GM21737 (cell line): ENCODE measurements around the gene CAMTA1.

Source experiments
- ATAC-seq: cut with Tn5 transposase; IDR thresholded peaks from one replicate; pipeline ENCODE4 v1.9.1; 2021; ENCODE audit warnings: mild to moderate bottlenecking, moderate library complexity; ENCODE audit not compliant: unreplicated experiment

Gene CAMTA1

DNA sequence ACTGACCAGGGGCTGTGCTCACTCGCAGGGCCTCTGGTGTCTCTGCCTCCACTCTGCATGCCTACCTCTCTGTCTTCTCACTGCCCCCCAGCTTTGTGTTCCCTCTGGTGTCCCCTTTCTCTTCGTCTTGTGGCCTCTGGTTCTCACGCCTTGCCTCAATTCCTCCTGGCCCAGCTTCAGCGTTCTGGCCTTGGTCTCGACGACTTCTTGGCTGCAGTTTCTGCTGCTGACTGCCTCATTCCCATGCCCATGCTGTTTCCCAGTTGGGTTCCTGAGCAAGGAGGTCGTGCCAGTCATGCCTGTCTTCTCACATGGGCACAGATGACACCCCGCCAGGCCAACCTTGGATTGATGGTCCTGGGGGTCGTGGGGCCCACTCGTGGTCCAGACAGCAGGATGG, 562.8 kb downstream of the CAMTA1 start:
- no peak for ATAC-seq

DNA sequence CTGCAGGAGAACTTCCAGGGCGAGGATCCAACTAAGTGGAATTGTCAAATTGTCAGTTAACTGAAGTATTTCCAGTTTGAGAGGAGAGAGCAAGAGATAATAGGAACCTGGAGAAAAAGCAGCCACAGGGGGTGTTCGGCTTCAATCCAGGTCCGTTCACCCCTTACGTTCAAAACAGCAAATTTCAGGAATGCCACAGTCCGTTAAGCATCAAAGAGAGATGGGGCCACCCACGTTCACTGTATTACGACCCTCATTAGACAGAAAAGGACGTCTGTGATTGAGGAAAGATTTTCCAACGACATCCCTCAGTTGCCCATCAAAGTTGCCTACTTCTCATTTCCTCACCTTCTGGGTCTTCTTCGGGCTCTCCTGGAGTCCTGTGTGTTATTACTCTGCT, 563.3 kb downstream of the CAMTA1 start:
- ATAC-seq = no peak

DNA sequence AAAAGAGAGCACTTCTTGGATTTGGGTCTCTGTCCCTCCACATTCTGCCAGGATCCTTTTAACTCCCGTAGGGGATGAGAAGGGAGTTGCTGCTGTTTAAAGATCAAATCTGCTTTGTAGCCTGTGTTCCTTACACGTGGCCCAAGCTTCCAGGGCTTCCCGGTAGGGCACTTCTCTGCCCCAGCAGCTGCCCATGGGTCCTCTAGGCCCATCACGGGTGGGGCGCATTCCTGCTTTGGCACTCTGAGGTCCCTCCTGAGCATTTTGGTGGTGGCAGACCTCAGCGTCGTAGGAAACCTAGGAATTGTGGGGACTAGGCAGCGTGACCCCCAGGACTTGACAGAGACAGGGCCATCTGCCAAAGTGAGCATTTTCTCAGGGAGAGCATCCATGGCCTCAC, 565.5 kb downstream of the CAMTA1 start:
- ATAC-seq = no peak

DNA sequence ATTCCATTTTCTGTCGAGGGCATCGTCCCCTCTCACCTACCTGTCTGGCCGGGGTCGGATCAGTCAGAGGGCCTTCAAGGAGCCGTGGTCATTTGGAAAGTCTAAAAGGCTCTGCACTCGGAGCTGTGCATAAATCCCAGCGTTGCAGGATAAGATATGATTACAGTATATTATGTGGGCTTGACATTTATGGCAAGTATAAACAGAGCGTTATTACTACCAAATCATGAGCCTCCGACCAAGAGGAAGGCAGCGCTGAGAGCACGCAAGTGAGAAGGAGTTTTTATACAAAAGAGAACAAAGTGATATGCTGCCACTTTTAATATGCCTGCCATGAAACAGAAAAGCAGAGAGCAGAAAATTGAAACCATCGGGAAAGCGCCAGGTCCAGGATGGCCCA, 566.4 kb downstream of the CAMTA1 start:
- no peak for ATAC-seq

DNA sequence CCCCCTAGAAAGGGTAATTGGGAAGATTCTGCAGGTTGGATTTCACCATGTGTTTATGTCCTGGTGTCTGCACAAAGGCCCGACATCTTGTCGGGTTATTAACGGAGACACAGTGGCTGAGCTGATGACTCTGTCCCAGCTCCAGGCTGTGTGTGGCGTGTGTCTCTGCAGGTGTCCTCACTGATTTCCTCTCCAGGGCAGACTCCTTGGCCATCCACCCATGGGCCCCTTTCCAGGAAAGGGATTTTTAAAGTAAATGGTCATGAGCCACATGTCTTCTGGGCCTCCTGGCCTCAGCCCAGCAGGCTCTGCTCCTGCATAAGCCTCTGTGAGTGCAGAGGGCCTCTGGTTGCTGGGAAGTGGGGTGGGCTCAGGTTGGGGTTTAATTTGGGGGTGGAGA, 567.1 kb downstream of the CAMTA1 start:
- no peak for ATAC-seq

DNA sequence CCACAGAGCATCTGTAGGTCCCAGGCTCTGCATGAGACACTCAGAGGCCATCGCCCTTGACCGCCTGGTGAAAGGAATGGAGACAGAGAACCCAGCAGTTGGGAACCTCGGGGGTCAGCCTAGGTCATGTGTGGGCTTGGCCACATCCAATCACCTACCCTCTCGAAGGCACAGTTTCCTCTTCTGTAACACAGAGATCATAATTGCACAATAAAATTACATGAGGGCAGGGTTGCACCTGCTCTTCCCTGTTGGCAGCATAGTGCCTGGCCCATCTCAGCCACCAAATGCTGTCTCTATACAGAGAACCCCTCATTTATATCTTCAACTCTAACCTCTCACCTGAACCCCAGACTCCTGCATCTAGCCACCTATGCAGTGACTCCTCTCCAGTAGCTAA, 567.7 kb downstream of the CAMTA1 start:
- no peak for ATAC-seq

DNA sequence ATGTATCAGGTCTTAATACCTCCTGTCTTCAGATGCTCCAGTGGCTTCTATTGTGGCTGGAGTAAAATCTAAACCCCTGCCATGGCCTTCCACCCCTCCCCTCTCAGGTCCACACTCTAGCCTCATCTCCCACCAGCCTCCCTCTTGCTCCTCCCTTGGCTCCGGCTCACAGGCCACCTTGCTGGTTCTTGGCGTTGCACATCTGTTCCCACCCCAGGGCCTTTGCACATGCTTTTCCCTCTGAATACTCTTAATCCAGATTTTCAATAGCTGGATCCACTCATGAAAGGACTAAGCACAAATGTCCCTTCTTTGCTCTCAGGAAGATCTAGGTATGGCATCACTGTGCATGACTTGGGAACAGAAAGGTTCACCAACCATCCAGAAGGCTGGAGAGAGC, 570.4 kb downstream of the CAMTA1 start:
- ATAC-seq = no peak

DNA sequence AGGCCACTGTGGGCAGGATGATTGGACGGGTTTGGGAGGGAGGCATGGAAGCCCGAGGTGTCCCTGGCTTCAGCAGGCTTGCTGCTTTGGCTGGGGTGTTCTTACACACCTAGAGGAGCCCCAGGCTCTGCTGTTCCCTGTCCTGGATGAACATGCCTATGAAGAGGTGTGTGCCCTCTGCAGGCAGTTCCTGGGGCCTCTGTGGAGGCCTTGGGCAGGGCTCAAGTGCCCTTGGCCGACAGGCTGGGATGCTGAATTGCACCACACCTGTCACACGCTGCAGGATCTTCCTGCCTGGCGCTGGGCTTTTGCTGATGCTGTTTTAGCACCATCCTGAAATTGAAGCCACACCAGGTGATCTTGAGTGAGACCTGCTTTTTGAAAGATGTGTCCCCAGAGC, 570.8 kb downstream of the CAMTA1 start:
- ATAC-seq = no peak

DNA sequence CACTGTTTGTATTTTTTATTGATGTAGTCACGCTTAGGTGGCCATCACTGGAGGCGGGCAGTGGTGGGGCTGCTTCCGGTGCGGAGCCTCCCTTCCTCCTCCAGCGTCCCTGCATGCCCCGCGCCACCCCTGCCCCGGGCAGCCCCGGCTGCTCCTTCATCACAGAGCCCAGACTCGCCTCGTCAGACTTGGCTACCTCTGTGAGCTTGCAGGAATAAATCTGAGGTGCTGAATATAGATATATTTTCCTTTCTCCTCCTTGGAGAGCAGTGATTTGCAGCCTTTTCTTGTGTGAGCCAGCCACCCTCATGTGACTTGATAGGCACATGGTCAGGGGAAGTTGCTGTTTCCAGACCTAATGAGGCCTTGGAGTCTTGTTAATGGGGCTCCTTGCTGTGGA, 573.2 kb downstream of the CAMTA1 start:
- no peak for ATAC-seq

DNA sequence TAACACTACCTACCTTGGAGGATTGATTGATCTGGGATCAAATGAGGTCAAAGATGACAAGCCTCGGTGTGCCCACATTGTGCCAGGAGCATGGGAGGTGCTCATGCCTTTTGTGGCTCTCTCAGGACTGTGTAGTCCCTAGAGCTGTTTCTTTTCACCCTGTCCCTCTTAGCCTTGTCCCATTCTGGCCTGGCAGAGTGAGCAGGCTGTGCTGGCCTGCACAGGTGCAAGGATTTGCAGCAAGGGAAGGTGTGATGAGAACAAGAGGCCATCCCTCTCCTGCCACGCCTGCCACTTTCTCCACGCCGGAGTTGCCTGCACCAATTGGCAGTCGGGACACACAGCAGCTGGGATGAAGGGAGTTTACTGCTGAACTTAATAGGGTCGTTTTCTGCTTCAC, 575.3 kb downstream of the CAMTA1 start:
- ATAC-seq = no peak

DNA sequence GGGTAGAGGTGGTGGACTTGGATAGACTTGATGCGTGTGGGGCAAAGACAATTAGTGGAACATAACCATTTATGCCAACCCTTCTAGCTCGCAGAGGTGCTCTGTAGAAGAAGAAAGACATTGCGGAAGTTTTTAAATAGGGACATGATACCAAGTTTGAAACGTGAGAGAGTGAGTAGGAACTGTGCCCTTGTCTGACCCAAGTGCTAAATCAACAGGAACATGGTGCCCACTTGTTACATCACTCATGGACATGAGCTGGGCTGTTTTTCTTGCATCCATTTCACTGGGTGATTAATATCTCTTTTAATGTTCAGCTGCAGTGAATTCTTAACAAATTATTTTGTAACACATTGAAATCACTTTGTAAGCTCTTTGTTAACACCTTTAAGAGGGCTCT, 577.7 kb downstream of the CAMTA1 start:
- no peak for ATAC-seq

DNA sequence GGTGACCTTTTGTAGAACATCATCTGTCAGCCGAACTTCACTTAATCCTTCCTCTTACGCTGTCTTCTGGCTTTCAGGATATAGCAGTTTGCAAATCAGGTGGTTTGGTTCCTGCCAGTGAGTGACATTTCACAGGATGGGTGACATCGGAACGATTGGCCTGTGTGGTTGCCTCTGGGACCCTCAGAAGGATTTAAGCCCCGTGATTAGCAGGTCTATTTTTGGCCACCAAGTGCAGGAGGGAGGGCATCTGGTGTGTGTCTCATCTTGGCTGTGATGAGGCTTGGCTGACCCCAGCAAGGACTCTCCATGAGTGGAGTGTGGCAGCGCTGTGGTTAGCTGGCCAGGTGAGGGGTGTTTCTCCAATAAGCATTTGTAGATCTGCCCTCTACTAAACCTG, 578.2 kb downstream of the CAMTA1 start:
- ATAC-seq = no peak

DNA sequence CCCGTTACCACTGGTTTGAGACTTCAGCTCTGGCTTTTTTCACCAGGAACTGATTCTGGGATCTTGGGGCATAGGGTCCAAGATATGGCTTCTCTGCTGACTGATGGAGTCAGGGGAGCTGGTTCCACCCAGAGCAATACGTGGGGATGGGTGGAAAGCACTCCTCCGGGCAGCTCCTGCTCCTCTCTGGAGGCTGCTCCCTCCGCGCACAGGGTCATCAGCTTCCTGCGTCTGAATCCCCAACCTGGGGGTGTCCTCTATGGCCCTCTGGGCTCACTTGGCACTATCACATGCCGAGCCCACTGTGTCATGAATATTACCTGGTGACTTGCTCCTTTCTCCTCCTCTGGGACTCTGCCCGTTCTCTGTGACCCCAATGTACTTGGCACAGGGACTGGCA, 580.5 kb downstream of the CAMTA1 start:
- no peak for ATAC-seq

DNA sequence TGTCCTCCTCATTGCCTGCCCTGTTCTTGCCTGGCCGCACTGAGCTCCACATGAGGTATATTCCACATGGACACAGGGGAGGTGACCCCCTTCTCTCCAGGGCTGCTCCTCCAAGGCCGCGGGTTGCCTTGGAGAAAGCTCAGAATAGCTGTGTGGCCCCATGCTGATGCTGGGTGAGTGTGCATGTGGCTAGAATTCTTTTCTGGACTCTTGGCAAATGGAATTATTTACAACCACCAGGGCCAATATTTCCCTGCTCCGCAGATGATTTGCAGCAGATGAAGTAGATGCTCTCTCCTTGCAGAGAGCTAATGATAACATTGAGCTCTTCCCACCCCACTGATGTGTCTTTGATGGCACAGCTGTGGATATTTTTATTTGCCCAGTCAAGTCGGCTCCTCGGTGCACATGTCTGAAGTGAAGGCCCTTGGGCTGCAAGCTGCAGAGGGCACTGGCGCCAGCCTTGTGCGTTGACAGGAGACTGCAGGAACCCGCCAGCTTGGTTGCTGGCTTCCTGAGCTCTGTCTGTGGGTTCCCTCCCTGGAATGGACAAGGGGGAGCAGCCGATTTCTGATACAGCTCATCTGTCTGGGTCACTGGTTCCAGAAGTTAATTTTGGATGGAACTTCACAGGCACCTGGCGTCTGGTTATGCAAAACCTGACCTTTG, 581.2 kb downstream of the CAMTA1 start:
- ATAC-seq = no peak

DNA sequence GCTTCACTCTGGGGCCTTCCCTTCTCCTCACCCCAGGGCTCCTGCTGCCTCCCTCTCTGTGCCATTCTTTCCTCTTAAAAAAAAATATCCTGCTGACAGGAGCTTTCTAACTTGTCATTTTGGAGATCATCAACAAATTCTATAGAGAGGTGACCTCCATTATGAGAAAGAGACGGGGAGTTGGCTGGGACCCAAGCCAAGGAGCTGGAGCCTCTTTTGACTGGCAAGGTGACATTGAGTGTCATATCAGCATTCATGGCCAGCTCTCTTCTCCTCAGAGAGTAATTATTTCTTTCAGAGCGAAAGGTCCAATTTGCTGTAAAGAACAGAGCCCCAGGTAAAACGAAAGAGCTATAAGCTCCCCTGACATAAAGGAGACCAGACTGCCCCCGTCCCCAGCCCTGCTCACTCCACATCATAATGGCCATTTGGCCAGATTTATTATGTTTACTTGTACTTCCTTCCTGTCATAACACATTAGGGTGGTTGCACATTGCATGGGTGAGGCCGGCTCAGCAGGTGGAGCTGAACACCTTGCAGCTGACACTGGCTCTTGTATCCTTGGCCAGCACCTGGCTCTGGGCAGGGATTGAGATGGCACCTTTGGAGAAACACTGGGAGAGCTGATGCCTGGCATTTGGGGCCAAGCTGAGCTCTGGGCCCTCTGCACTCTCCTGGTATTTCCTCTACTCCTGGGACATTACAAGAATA, 581.9 kb downstream of the CAMTA1 start:
- ATAC-seq = no peak

DNA sequence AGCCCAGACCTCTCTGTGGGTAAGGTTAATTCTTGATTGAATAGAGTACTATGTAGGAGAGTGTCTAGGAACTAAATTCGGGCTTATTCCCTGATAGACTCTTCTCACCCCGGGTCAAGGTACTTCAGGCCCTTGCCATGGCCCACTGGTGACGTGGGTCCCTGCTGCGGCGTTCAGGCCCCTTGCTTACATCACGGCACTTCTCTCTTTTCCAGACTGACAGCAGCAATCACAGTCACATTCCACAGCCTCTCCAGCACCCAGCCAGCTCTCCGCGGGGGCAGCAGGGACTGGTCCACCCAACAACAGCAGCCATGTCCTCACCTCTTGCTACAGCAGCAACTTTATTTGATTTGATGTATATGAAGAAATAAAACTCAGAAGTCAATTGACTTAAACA, 584.6 kb downstream of the CAMTA1 start:
- no peak for ATAC-seq

DNA sequence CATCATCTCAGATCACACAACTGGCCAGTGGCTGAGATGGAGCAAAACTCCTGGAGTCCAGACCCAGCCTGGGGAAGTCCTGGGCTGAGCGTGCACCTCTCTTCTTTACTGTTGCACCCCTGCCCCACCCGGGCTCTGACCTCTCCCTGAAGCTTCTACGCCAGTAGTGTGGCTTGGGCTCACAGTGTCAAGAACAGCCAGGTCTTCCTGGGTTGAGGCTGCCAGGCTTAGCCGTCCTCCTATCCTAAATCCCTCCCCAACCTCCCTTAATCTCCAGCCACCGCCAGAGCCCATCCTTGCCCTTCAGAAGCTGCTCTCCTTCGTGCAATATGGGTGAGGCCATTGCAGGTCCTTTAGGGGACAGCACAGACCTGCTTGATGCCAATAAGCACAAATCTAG, 586.7 kb downstream of the CAMTA1 start:
- no peak for ATAC-seq

DNA sequence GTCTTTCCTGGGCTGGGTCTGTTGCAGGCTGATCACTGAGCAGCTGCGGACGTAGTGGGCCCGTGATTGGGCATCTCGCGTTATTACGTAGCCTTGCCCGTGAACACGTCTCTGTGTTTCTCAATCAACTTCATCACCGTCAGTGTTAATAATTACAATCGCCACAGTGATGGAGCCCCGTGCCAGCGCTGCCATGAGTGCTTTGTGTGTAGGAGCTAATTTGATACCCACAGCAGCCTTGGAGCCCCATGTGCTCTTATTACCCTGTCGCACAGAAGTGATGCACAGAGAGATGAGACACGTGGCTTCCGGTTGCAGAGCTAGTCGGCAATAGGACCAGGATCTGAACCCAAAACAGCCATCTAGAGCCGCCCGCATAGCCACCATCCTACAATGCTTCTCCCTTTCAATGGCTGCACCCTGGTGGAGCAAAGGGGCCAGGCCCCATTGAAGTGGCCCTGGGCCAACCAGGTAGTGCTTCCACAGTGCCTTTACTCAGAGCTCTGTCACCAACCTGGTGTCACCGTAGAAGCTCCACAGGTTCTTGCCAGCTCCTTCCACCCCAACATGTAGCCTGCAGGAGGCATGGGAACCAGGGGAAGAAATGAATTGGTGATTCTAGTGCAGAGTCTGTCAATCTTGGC, 587.3 kb downstream of the CAMTA1 start:
- no peak for ATAC-seq

DNA sequence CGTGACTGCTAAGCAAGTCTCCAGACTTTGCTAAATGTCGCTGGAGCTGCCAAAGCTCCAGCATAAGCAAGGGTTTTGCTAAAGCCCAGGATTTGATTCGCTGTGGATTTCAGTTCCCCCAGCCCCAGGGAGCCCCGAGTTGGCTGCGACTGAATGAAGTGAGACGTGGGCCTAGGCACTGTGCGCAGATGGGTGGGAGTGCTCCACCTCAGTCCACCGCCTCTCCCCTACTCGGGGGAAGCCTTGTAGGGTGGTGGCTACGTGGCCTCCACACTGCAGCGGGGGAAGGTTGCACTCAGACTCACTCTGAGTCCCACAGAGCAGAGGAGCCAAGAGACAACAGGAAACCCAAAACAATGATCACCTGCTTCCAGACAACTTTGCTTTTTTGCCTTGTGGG, 588.0 kb downstream of the CAMTA1 start:
- no peak for ATAC-seq

DNA sequence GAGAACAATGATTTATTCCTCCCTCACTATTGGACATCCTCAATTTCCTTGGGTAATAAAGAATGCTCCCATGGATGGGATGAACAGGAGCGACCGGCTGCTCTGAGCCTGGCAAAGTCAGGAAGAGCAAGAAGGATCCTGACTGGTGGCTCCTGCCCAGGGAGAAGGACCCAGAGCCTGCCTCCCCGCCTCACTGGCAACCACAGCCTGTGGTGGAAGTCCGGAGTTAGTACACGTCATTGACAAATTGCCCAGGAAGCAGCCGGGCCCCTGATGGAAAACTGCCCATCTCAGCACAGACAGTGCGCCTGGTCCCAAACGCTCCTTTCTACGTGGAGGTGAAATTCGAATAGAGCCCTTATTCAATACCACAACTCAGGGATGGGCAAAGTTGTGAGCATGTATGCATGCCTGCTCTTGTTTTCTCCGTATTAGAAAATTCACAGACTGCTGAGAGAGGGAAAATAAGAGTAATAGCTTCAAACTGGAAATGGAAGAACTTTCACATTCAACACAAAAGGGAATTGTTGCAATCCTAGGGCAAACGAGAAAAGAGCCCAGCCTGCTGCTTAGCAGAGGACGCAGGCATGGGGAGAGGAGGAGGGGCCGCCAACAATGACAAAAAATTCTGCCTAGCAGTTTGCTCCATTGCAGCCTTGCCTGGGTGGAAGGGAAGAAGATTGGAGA, 588.8 kb downstream of the CAMTA1 start:
- no peak for ATAC-seq

DNA sequence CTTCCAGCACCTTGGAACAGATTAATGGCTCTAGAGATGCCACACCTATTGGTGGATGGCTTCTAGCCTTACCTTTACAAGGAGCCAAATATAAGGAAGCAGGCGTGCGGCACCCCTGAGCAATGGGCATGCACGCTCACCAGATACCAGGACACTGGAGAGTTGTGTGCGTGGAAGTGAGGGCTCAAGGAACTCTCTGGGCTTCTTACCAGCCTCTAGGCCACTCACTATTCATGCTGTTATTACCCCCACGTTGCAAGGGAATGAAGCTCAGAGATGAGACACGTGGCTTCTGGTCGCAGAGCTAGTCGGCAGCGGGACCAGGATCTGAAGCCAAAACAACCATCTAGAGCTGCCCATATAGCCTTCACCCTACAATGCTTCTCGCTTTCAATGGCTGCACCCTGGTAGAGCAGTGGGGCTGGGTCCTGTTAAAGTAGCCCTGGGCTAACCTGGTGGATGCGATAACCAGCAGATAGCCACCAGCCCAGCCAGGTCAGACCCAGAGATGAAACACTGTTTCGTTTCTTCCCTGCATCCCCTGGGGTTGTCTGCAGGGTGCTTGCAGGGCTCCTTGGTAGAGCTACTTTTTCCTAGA, 589.4 kb downstream of the CAMTA1 start:
- no peak for ATAC-seq
